HG02943 (cell line): ENCODE results near the gene PCARE.
"Not testable (repeated sequence)": the region's sequence is repeated elsewhere in the genome, so short reads cannot be mapped to it uniquely, and the experiment has no call there.

Experiments used
- ATAC-seq: cut with Tn5 transposase; IDR thresholded peaks from one replicate; pipeline ENCODE4 v1.9.1; 2021; ENCODE audit warnings: mild to moderate bottlenecking, low read depth, moderate library complexity; ENCODE audit not compliant: unreplicated experiment

The PCARE gene

GRCh38 chr2:29100564-29100963 is 26.2 kb upstream of the PCARE start:
- ATAC-seq: no peak

GRCh38 chr2:29097569-29097968 is 23.2 kb upstream of the PCARE start:
- ATAC-seq: no peak

DNA sequence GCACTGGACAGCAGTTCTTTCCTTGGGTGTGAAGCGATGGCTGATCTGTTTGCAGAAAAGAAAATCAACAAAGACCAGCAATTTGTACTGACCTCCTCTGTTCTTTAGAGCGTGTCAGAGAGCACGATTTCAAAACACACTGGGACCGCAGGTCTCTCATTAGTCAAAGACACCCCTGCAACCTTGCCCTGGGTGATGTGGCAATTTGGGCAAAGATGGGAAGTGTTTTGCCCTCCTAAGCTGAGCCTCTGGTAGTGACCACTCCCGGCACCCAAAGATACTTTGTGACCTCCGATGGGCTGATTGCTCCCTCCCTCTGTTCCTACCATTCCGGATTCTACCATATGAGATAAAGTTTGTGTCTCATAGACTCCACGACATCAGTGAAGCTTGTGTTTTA is 22.6 kb upstream of the PCARE start:
- ATAC-seq: no peak

- ATAC-seq: not testable (repeated sequence)
Measured at GRCh38 chr2:29090311-29090710, 16.0 kb upstream of the PCARE start.

DNA sequence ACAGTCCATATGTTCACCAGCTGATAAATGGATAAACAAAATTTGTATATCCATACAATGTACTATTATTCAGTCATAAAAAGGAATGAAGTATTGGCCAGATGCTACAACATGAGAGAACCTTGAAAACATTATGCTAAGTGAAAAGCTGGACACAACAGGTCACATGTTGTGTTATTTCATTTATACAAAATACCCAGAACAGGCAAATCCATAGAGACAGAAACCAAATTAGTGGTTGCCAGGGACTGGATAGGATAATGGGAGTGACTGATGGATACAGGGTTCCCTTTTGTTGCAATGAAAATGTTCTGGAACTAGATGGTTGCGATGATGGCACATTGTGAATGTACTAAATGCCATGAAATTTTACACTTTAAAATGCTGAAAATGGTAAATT is 10.2 kb upstream of the PCARE start:
- ATAC-seq: no peak

DNA sequence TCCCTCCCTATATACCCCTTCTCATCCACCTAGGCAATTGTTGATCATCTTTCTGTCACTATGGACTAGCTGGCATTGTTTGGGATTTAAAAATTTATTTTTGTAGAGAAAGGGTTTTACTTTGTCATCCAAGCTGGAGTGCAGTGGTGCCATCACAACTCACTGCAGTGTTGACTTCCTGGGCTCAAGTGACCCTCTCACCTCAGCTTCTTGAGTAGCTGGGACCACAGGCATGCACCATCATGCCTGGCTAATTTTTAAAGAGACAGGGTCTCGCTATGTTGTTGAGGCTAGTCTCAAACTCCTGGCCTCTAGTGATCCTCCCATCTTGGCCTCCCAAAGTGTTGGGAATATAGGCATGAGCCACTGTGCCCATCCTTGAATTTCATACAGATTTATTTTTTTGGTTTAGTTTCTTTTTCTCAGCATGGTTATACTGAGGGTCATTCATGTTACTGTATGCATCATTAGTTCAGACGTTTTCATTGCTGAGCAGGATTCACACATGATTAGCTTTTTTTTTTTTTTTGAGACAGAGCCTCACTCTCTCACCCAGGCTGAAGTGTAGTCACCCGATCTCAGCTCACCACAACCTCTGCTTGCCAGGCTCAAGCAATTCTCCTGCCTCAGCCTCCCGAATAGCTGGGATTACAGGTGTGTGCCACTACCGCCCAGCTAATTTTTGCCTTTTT is 8.6 kb upstream of the PCARE start:
- ATAC-seq: no peak

DNA sequence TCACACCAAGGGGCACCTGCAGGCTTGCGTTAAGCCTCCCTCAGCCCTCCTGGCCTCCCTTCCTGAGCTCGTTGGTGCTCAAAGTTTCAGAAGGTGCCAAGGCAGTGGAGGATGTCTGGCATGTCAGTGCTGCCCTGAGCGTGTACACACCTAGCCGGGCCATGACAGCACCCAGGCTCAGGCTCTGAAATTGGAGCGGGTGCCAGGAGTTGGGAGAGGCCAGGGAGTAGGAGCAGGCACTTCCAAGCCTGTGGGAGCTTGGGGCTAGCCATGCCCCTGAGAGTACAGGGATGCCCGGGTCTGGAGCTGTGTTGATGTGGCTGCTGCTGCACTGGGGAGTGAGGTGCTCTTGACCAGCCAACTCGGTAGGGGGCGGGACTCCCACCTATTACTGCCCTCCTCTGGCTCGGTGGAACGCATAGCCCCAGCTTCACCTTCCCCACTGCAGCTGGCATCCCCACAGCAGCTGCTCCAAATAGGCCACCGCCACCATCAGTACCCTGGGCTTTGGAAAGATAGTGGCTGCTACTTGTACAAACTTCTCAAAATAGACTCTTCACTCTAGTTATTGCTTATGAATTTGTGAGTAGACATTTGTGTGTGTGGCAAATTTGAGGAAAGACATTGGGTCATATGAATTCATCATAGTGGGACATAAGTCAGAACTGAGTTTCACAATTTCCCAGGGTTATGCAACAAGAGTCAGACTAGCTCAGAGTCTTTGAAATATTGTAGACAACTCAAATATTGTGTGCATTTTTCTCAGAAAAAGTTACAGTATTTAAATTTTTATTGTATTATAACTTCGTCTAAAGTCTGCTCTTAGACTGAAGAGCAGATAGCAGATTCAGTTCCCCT is 6.8 kb upstream of the PCARE start:
- ATAC-seq: no peak

DNA sequence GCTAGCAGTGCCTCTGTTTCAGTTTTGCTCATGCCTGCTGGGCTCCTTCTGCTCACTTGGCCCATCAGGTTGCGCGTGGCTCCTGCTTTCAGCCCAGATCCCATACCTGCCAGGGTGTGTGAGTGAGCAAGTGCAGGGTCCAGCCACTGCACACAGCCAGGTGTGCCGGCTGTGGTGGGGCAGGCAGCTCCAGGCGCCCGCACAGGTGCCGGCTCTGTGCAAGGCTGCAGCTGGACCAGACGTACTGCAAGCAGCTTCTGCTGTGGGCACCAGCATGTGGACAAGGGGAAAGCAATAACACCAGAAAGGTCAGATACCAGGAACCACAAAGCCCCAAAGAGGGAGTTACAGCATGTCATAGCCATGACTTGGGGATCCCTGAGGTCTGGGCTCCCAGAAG is 5.6 kb upstream of the PCARE start:
- ATAC-seq: no peak

DNA sequence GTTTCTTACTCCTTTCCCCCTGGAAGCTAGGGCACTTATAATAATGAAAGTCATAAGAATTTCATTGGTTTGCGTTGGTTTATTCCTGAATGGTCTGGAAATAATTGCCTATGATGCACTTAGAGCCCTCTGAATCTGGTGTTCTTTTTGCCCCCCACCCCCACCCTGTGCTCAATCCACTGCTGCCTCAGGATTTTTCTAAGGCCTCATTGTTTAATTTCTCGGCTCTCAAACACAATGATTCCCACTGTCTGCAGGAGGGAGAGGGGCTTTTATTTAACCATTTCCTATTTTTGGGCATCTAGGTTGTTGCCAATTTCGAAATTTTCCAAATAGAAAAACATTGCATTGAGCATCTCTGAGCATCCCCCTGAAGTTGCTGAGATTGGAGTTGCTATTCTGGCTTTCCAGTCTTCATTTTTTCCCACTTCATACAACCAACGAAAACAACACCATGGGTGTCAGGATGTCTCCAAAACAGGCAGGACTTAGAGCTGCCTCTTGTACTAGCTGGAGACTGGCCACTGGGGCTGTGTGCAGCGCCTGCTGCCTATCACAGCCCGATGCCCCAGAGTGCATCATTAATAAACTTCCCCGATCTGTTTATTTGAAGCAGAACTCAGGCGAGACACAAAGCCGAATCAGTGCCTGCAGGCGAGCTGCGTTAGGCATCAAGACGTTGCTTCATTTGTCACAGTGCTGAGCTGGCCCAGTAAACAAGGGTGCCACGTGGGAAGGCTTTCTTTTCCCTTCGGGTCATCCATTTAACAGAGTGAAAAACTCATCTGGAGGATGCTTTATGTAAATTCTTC is 1.8 kb upstream of the PCARE start:
- ATAC-seq: no peak

DNA sequence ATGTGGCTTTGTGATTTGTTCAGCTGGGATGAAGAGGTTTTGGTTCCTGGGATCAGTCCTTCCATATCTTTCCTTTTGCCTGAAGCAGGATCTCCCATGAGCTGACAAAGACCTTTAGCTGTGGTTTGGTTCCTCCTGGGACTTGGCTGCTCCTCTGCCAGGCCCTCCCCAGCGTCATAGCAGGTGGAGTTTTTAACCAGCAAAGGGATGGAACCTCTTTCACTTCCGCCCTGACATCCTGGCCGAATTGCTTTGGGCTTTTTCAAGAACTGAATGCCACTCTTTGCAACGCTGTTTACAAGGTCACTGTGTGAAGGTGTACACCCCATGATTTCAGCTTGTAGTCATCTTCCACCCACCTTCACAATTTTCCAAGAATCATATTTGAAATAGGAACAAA is 390 bp downstream of the PCARE start:
- no peak for ATAC-seq

GRCh38 chr2:29072971-29073725 is 1.2 kb downstream of the PCARE start:
- no peak for ATAC-seq

DNA sequence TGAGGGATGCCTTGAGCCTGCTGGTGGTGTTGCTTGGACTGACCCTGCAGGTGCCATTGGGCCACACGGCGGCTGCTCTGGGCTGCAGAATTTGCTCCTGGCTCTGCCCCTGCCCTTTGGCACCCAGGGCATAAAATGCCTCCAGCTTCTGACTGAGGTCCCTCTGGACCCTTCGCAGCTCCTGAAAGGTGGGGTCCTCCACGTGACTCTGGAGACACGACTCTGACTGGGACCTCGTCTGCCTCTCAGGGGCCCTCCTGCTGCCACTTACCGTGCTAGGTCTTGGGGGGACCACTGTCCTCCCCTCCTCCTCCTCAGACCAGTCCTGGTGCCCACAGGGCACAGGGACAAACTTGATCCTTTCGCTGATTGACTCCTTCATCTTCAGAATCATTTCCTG is 2.1 kb downstream of the PCARE start:
- ATAC-seq: no peak

DNA sequence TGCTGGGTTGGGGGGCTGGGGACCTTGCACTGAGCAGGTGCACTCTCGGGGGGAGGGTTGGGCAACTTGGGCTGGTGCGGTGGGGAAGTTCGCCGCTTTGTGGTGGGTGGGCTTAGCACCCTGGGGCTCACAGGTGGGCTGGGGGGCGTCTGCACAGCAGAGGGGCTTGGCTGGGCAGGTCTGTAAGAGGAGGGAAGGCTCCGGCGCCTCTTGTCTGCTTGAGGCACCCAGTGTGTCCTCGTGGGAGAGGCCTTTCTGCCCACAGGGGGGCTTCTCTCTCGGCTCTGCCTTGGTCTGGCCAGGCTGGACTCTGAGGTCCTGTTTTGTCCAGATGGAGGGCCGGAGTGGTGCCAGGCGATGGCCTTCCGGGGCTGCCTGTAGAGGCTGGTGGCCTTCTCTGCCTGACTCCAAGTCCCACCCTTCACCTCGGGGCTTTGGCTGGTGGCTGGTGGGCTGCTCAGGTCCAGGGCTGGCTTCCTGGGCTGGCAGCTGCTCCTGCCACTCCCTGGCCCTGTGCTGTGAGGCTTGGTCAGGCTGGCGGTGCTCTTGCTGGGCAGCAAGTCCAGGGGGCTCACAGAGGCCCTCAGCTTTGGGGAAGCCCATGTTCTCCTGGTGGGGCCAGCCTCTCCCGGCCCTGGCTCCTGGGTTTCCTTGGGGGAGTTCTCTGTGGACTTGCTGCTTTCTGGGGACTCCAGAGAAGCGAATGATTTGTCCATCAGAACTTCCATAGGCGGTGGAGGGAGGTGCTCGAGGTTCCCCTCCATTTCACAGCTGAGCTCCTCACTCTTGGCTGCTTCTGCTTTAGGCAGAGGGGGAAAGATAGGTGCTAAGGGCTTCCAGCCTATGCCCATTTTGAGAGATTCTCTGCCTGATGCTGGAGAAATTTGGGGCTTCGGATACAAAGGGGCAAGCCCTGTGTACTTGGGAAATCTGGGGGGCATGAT is 3.0 kb downstream of the PCARE start:
- ATAC-seq: no peak

DNA sequence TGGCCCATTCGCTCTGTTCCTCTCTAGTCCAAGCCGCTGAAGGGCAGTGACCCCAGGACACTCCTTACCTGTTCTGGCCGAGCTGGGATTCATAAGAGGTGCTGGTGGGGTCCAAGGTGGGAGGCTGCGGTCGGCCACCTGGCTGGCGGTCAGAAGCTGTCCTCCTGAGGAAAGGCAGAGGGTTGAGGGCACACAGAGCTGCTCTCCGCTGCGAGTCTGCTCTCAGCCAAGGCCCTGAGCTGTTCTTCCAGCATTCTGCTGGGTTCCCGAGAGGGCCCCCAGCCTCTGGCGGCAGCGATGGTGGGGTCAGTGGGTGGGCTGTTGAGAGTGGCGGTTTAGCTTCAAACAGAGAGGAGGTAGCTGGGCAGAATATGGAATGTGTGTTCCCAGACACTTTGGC is 3.8 kb downstream of the PCARE start:
- no peak for ATAC-seq

- ATAC-seq: no peak
Measured at GRCh38 chr2:29068513-29068912, 5.8 kb downstream of the PCARE start.

DNA sequence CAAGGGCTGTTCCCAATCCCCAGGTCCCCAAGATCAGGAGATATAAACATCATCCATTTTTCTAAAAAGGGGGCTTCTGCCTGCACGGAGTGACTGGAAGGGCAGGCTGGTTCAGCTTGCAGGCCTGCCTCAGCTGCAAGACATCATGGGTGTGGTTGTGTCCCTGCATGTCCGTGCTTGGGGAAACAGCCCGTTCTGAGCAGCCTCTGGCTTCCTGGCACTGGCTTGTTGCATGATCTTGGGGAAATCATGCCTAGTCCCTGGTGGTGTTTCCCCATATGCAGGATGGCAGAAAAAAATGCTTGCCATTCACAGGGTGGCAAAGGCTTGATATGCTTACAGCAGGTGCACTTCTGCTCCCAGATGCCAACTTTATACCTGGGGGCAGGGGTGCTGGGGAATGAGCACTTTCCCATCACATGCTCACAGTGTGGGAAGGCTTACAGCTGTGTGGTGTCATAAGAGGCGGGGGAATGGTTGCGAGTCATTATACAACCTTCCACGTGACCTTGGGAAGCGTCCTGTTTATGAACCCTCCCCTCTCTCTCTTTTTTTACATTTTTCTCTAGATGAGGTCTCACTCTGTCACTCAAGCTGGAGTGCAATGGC is 7.2 kb downstream of the PCARE start:
- no peak for ATAC-seq

DNA sequence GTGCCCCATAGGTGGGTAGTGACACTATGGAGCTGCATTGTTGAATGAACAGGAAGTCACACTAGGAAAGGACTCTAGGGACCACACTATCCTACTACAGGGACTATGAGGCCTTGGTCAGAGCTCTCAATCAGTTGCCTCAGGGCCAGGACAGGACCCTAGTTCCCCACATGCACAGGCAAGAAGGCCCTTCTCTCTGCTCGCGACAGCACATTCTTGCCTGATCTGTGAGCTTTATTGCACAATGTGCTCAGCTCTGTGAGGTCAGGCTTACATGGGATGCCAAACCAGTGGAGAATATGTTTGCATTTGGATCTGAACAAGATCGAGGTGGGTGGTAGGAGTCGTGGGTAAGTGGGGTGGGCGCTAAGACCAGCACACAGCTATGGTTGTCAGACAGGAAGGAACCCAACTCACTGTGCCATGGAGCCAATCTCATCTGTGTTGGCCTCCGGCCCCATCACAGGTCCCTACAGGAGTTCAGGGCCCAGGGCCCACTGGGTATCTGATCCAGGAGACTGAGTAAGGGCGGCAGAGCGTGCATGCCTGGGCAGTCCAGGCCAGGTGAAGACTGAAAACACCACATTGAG is 8.0 kb downstream of the PCARE start:
- ATAC-seq: no peak

DNA sequence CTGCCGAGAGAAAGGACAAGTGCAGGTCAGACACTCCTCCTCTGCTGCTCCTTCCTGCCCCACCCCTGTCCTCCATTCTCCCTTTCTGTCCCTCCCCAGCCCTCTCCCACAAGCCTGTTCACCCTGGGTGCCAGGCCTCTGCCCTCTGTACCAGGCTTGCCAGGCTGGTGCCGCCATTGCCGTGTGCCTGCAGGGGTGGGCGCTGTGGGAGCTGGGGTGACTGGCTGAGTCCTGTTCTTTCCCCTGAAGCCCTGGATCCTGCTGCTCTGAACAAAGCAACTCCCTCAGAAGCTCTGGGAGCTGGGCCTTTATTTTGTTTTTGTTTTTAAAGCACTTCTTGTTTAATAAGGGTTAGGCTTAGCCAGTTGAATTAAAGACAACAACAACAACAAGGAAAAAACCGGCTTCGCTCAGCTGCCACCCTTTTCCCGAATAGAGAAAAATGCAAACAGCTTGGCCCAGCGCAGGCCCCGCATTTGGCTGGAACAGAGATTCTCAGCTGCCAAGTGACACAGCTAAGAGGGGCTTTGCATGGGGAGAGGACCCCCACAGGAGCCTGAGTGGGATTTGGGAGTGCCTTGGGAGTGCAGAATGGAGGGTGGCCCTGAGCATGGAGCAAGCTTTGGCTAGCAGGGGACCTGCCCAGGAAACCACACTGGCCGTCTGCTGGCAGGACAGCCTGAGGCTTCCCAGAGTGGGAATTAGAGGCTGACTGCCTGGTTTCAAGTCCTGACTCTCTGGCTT is 9.1 kb downstream of the PCARE start:
- ATAC-seq: no peak
